Measurements from ENCODE around the gene PITPNM3. TPM values are rescaled to one million over a fixed set of nuclear protein-coding genes. Genes with fewer than 3 reads are reported as not detected.

Gene PITPNM3
- total RNA-seq, 1 donor from 2014 or later, result 15.2 TPM

DNA sequence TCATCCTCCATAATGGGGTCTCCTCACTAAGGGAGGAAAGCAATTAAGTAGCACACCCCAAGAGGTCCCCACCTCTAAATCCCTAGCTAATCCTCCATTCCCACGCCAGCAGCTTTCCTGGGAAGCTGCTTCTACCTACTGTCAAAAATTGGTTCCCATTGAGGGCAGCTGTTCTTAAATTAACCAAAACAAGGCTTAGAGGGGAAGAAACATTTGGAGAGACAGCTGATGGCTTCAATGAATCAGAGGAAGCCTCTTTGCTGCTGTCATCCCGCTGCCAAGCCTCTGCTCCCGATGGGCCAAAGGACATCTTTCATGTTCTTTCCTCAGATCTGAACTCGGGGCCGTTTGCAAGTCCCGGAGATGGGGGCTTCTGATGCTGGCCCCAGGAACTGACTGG is 148.1 kb downstream of the PITPNM3 start:
- DNase-seq (ENCODE audit: low spot score), result no peak

- no peak for DNase-seq (ENCODE audit: low spot score)
Observed at GRCh38 chr17:6402258-6402657, 154.1 kb downstream of the PITPNM3 start.

Other genes with a start within 250 kb of the PITPNM3 start
- not detected for gene AIPL1, start 121.4 kb downstream of the PITPNM3 start, total RNA-seq
- gene PIMREG, start 112.1 kb downstream of the PITPNM3 start, total RNA-seq, result 1.4 TPM
- gene KIAA0753, start 84.2 kb upstream of the PITPNM3 start, total RNA-seq, result 21.4 TPM
- gene TXNDC17, start 84.5 kb upstream of the PITPNM3 start, total RNA-seq, result 101 TPM
- gene MED31, start 95.0 kb upstream of the PITPNM3 start, total RNA-seq, result 16.9 TPM
- 3.3 TPM for gene C17orf100, start 95.2 kb upstream of the PITPNM3 start, total RNA-seq
- 0.52 TPM for gene SLC13A5, start 156.8 kb upstream of the PITPNM3 start, total RNA-seq
- 54.4 TPM for gene XAF1, start 199.5 kb upstream of the PITPNM3 start, total RNA-seq
- 0.23 TPM for gene FBXO39, start 219.7 kb upstream of the PITPNM3 start, total RNA-seq

Data from mucosa of gallbladder (tissue), 1 donor.